ENCODE results near the gene CDKN2AIP.
A peak's percentile ranks its signal among the peaks of the same experiment; 100 is the strongest.
"Not testable (repeated sequence)": the region's sequence is repeated elsewhere in the genome, so short reads cannot be mapped to it uniquely, and the experiment has no call there.

Gene CDKN2AIP

DNA sequence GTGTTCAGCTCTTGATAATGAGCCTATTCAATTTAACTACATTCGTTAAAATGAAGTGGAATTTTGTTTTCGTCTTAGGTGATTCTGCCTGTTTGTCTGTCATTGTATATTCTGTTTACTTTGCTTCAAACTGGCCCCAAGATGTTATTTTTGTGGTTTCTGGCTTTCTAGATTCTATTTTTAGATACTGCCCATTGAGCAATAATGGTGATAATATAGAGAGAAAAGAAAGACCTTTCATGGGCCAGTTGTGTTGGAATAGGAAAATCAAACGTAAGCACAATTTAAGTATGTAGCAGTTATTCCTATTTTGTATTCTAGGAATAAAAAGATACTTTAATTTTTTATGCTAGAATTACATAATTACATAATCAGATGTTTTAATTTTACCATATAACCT, 4.0 kb downstream of the CDKN2AIP start:
- DNase-seq = no peak
- TF ChIP-seq POLR2A (IDR thresholded peaks at IDR 0.05; ENCODE audit: low read length) = no peak
- TF ChIP-seq GATA1 (IDR thresholded peaks at IDR 0.05; ENCODE audit: low read depth, low read length) = no peak

DNA sequence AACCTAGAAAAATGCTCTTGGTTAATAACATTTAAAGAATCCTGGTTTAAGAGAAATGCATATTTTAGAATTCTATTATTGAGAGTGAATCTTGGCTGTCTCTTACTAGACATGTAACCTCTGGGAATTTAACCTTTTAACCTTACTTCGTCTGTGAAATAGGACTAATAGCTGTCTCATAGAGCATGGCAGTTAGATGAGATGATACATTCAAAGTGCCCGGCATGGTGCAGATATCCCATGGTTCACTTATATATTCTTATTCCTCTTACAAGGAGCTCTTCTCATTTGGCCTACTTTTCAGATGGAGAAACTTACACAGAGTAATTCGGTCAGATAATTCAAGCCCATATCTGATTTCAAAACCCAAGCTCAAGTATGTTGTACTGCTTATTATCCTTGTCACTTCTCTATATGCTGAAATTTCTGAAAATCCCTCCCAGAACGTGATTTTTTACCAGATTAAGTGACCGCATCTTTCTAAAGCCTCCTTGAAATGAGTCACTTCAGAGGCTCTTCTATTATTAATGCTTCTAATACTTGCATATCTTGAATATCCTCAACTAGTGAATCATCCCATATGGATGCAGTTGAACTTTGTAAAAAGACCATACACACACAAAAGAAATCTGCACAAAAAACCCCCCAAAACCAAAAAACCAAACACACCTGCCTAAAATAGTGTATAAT, 4.9 kb downstream of the CDKN2AIP start:
- TF ChIP-seq GATA1 (IDR thresholded peaks at IDR 0.05; ENCODE audit: low read depth, low read length) (no peak), POLR2A (IDR thresholded peaks at IDR 0.05; ENCODE audit: low read length) (no peak)
- DNase-seq = no peak

DNA sequence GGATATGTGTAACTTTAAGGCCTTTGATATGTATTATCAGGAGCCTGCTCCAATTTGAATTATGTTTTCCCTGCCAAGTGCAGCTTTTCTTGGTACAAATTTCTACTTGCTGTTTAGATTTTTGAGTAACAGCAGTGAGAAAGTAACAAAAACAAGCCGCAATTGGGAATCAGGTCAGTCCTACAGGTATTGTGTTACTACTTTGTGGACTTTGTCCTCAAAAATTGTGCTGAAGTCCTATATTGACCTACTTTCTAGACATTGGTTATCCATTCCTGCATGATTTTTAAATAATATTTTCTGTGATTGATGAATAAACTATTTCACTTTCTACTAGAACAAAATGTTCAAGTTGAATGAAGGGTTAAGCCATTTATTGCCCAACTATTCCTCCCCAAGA, 5.7 kb downstream of the CDKN2AIP start:
- TF ChIP-seq POLR2A (IDR thresholded peaks at IDR 0.05; ENCODE audit: low read length) (no peak), GATA1 (IDR thresholded peaks at IDR 0.05; ENCODE audit: low read depth, low read length) (no peak)
- DNase-seq = no peak

DNA sequence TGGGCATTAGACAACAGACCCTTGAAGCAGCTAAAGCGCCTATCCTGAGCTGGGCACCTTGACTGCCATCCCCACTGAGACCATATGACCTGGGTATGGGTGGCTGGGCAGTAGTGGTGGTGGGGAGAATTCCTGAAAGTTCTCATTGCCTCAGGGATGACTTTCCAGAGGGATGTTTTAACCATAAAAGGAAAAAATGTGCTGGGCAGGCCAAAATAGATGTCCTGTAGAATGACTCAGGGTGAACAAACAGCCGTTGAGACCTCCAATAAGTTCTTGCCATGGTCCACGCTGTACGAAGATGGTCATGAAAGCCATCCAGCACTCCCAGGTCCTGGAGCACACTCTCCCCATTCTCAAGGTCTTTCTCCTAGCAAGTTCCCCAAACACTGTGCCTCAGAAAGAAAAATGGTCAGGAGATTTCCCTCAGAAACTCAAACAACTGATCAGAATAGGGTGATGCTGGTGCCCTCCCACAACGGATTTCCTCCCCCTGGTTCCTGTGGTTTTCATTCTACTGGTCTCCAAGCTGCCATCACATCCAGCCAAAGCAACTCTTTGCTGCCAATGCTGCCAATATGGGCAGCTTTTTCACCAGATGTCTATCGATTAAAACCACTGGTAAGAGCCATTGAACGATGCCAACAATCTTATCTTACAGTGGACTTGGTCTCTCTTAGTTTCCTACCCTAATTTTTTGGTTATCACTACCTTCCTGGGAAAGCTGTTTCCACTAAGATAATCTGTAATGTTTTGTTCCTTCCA, 11.2 kb downstream of the CDKN2AIP start:
- TF ChIP-seq GATA1 (IDR thresholded peaks at IDR 0.05; ENCODE audit: low read depth, low read length) = no peak
- peak; percentile 23 for TF ChIP-seq POLR2A (IDR thresholded peaks at IDR 0.05; ENCODE audit: low read length)
- DNase-seq = peak; percentile 42 to 86

DNA sequence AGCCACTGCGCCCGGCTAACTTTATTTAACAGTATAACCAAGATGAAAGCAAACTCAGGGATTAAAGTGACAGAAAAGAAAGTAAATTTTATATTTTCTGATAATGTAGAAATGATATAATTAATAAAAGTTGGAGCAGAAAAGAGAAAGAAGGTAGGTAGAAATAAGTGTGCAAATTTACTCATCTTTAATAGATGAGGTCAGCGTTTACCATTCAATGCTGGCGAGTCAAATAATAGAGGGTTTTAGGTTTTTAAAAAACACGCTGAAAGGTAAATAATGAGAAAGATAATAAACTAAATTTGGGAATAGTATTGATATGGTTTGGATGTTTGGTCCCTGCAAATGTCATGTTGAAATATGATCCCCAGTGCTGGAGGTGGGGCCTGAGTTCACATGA, 13.6 kb downstream of the CDKN2AIP start:
- no peak for DNase-seq
- TF ChIP-seq GATA1 (IDR thresholded peaks at IDR 0.05; ENCODE audit: low read depth, low read length) (no peak), POLR2A (IDR thresholded peaks at IDR 0.05; ENCODE audit: low read length) (no peak)

DNA sequence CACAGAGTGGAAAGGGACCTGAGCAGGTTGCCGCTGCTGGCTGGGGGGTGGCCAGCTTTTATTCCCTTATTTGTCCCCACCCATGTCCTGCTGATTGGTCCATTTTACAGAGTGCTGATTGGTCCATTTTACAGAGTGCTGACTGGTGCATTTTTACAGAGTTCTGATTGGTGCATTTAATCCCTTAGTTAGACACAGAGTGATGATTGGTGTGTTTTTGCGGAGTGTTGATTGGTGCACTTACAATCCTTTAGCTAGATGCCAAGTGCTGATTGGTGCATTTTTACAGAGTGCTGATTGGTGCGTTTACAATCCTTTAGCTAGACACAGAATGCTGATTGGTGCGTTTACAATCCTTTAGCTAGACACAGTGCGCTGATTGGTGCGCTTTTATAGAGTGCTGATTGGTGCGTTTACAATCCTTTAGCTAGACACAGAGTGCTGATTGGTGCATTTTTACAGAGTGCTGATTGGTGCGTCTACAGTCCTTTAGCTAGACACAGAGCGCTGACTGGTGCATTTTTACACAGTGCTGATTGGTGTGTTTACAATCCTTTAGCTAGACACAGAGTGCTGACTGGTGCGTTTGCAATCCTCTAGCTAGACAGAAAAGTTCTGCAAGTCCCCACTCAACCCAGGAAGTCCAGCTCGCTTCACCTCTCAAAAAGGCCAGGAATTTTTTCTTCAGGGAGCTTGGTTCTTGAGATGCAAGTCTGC, 19.6 kb downstream of the CDKN2AIP start:
- not testable (repeated sequence) for DNase-seq

DNA sequence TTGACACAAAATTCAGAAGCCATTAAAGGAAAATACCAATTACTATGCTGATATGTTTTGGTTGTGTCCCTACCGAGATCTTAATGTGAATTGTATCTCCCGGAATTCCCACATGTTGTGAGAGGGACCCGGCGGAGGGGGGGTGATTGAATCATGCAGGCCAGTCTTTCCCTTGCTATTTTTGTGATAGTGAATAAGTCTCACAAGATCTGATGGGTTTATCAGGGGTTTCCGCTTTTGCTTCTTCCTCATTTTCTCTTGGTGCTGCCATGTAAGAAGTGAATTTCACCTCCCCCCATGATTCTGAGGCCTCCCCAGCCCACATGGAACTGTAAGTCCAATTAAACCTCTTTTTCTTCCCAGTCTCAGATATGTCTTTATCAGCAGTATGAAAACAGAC, 21.4 kb downstream of the CDKN2AIP start:
- DNase-seq = not testable (repeated sequence)

DNA sequence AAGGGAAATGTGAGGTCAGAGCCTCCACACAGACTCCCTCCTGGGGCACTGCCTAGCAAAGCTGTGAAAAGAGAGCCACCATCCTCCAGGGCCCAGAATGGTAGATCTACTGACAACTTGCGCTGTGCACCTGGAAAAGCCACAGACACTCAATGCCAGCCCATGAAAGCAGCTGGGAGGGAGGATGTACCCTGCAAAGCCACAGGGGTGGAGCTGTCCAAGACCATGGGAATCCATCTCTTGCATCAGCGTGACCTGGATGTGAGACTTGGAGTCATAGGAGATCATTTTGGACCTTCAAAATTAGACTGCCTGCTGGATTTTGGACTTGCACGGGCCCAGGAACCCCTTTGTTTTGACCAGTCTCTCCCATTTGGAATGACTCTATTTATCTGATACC, 22.8 kb downstream of the CDKN2AIP start:
- no peak for DNase-seq
- TF ChIP-seq GATA1 (IDR thresholded peaks at IDR 0.05; ENCODE audit: low read depth, low read length) (no peak), POLR2A (IDR thresholded peaks at IDR 0.05; ENCODE audit: low read length) (no peak)

DNA sequence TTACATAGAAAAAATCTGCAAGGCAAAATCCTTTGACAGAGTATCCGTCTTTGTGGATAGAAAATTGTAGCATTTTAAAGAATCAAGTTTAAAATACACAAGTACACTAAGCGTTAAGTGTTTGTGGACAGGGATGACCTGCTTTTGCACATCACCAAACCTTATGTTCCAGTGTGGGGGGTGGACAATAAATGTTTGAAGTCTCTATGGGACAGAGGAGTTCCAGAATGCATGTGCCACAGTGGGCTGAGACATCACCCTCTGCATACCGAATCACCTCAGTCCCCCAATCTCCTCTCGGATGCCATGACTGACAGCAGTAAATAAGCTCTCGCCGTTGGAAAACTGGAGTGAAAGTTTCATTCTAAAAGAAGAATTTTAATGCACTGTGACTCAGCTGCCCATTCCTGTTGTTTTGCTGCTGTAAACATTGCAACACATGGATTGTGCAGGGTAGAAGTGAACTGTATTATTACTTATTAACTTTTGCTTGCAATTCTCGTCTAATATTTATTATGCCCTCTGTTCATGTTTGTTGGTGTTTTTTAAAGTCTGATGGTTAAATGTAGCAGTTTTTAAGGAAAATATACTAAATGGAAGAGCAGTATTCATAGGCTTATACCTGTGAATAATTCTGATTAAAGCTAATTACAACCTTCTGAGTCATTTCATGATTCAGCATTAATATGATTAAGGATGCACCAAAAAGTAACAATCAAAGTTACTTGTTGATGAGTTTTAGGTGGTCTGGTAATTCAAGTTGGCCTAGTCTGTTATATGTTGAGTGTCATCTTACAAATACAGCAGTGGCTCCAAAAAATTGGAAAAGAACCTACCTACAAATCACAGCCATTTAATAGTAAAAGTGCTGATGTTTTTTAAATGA, 24.0 kb downstream of the CDKN2AIP start:
- no peak for DNase-seq
- TF ChIP-seq POLR2A (IDR thresholded peaks at IDR 0.05; ENCODE audit: low read length) (no peak), GATA1 (IDR thresholded peaks at IDR 0.05; ENCODE audit: low read depth, low read length) (no peak)

DNA sequence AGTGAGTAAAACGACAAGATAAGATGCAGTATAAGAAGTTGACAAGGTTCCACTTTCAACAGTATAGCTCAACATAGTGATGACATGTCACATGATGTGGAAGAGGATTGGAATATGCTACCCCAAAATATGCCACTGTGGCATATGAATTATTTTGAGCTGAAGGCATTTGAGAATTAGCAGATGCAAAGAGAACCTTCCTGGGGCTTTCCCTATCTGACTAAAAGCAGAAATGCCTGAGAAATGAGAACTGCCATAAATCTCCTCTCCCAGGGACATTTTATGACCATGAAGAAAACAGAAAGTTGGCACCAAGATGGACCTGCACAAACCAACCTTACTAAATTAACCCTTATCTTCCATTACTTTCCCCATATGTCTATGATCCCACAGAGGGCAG, 24.8 kb downstream of the CDKN2AIP start:
- TF ChIP-seq GATA1 (IDR thresholded peaks at IDR 0.05; ENCODE audit: low read depth, low read length) = no peak
- TF ChIP-seq POLR2A (IDR thresholded peaks at IDR 0.05; ENCODE audit: low read length) = no peak

DNA sequence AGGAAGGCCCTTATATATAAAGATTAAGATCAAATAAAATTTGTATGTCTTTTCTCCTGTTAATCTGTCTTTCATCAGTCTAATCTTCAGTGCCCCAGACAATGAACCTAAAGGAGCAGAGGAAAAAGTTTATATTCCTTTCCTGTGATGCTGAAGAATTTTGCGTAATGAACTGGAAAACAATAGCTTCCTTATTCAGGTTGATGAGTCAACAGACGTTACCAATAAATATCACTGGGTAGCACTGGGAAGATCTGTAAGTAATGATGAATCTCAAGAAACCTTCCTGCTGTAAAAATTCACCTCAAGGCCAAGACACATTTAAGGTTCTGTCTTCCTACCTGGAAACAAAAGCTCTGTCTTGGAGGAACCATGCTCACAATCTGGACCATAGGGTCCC, 25.5 kb downstream of the CDKN2AIP start:
- DNase-seq = no peak

More for the DNA sequence above, 24.8 kb downstream of the CDKN2AIP start:
- no peak for DNase-seq

DNA sequence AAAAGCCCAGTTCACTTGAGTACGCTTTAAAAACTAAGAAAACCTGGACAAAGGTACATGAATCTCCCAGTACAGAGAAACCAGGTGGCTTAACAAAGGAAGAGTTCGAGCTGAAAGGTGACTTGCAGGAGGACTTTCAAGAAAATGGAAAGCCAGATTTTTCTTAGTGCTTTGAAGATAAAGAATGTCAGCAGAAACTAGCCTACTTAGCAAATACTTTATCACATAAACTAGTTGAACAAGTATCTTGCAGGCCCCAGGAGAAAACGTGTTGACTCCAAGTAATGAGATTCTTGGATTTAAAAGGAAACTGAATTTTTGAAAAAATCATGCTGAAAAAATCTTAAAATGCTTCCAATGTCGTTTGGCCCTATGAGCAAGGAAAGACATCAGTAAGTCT, 26.4 kb downstream of the CDKN2AIP start:
- TF ChIP-seq GATA1 (IDR thresholded peaks at IDR 0.05; ENCODE audit: low read depth, low read length) (no peak), POLR2A (IDR thresholded peaks at IDR 0.05; ENCODE audit: low read length) (no peak)
- DNase-seq = no peak

More for the DNA sequence above, 25.5 kb downstream of the CDKN2AIP start:
- TF ChIP-seq GATA1 (IDR thresholded peaks at IDR 0.05; ENCODE audit: low read depth, low read length) (no peak), POLR2A (IDR thresholded peaks at IDR 0.05; ENCODE audit: low read length) (no peak)

DNA sequence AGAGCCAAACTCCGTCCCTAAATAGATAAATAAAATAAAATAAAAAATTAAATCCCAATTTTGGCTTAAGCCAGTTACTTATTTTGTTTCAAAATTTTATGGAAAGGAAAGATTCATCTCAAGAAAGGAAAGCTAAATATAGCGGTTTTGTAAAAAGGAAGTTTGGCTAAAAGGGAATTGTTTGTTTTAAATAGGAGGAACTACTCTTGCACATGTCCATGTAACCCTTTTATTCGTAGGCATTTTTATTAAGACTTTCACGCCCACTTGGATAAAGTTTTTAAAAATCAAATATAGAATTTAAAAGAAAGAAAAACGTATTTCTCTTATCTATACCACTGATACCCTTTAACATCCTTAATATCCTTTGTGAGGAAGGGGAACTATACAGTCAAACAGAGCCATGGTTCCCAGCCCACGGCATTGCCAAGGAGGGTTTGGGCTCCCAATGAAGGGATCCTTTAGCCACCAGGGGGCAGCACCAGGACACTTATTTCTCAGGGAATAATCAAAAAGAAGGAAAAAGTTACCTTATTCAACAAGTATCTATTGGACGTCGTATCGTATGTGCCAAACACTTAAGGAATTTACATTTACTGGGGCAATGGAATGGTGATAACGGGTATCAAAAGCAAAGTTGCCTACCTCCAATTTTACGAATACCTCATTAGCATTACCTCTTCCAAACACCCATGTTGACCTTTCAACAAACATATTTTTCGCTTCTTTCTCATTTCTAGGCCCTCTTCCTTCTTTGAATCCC, 27.7 kb downstream of the CDKN2AIP start:
- TF ChIP-seq POLR2A (IDR thresholded peaks at IDR 0.05; ENCODE audit: low read length) (no peak), GATA1 (IDR thresholded peaks at IDR 0.05; ENCODE audit: low read depth, low read length) (no peak)
- peak; percentile 69 to 86 for DNase-seq
